HepG2 (cell line): ENCODE data around the gene ADIPOR2. TPM values are rescaled to one million over a fixed set of nuclear protein-coding genes. Genes with fewer than 3 reads are reported as not detected.

ENCODE experiments used
- FOXP4 ChIP-seq: sonication (generic); formaldehyde crosslinking; IDR thresholded peaks from 2 replicates; pipeline ENCODE4 v1.4.0; 2020; ENCODE audit warnings: missing genetic modification reagents
- IKZF4 ChIP-seq: sonication (generic); formaldehyde crosslinking; IDR thresholded peaks from 2 replicates; pipeline ENCODE4 v1.5.1; 2020; ENCODE audit warnings: borderline replicate concordance, mild to moderate bottlenecking, low read depth, missing genetic modification reagents; ENCODE audit errors: not compliant biosample characterization
- KDM1A ChIP-seq: IDR thresholded peaks from 2 replicates; pipeline ENCODE4 v1.6.1; 2016; ENCODE audit warnings: missing compliant biosample characterization
- KDM5A ChIP-seq: fragments of 200-600 bp; sonication (generic); IDR thresholded peaks from 2 replicates; pipeline ENCODE4 v1.7.0; 2018; ENCODE audit warnings: antibody characterized with exemption, mild to moderate bottlenecking, low read length, borderline replicate concordance
- NFYC ChIP-seq: IDR thresholded peaks from 2 replicates; pipeline ENCODE4 v1.6.1; 2016; ENCODE audit warnings: missing genetic modification reagents, missing compliant biosample characterization
- SKI ChIP-seq: fragments of 450-650 bp; IDR thresholded peaks from one replicate; pipeline ENCODE4 v1.6.1; 2018; ENCODE audit warnings: mild to moderate bottlenecking; ENCODE audit not compliant: partially characterized antibody
- SNAPC2 ChIP-seq: sonication (generic); formaldehyde crosslinking; IDR thresholded peaks from 2 replicates; pipeline ENCODE4 v1.8.1; 2022; ENCODE audit warnings: mild to moderate bottlenecking, missing genetic modification reagents
- TBP ChIP-seq: sonication (generic); formaldehyde crosslinking; IDR thresholded peaks from 2 replicates; pipeline ENCODE4 v1.5.0; 2020; ENCODE audit warnings: missing genetic modification reagents
- TEAD3 ChIP-seq: optimal IDR thresholded peaks from 2 replicates; pipeline ENCODE3; 2016; ENCODE audit warnings: borderline replicate concordance
- TERF1 ChIP-seq: sonication (generic); formaldehyde crosslinking; IDR thresholded peaks from 2 replicates; pipeline ENCODE4 v1.8.0; 2022; ENCODE audit warnings: mild to moderate bottlenecking, missing genetic modification reagents, moderate library complexity
- ZNF383 ChIP-seq: sonication (generic); formaldehyde crosslinking; IDR thresholded peaks from 2 replicates; pipeline ENCODE4 v1.4.0; 2020; ENCODE audit warnings: missing genetic modification reagents, mild to moderate bottlenecking, borderline replicate concordance
- polyA plus RNA-seq, 8 experiments: library from polyadenylated mRNA; depleted of rRNA in 3 of 8; stranded (reverse) in 7 of 8; unstranded in 1 of 8; fragments of >200 nt; fragmentation: Illumina TruSeq in 4 of 8; extraction: Trizol in 4 of 8; gene quantifications; 2 replicates each; pipeline versions ENCODE4 v1.2.1 to v1.2.3, GENCODE V29; 2011 to 2016; ENCODE audit warnings: low read depth in 4 of 8, missing spikeins in 1 of 8, mixed read lengths in 1 of 8; ENCODE audit not compliant: insufficient read depth in 1 of 8
- total RNA-seq, 5 experiments: library from RNA; depleted of rRNA; stranded (reverse); fragments of >200 nt; fragmentation: Illumina TruSeq; extraction: Trizol; gene quantifications; 2 replicates each; pipeline ENCODE4 v1.2.3, GENCODE V29; 2016; ENCODE audit warnings: low read depth in 1 of 5
- TF ChIP-seq, protein P1 (sequence below): sonication (generic); formaldehyde crosslinking; IDR thresholded peaks from 2 replicates; pipeline ENCODE4 v1.8.0; 2023; ENCODE audit warnings: mild to moderate bottlenecking, missing genetic modification reagents
- TF ChIP-seq, protein P2 (sequence below): sonication (generic); formaldehyde crosslinking; IDR thresholded peaks from 2 replicates; pipeline ENCODE4 v1.5.1; 2020; ENCODE audit warnings: missing genetic modification reagents, mild to moderate bottlenecking, borderline replicate concordance
- TF ChIP-seq, protein P3 (sequence below): sonication (generic); formaldehyde crosslinking; IDR thresholded peaks from 2 replicates; pipeline ENCODE4 v1.9.0; 2021; ENCODE audit warnings: mild to moderate bottlenecking, missing genetic modification reagents
- TF ChIP-seq, protein P4 (sequence below): sonication (generic); formaldehyde crosslinking; IDR thresholded peaks from 2 replicates; pipeline ENCODE4 v1.4.0; 2020; ENCODE audit warnings: mild to moderate bottlenecking, missing genetic modification reagents

The ADIPOR2 gene
- total and polyA plus RNA-seq, 2 of the 13 experiments (the other 11 are each of a cell fraction or from before 2014, with no cell fraction given) = 35.2 to 52.2 TPM

GRCh38 chr12:1830981-1831963, 140.4 kb downstream of the ADIPOR2 start (continued):
- TF ChIP-seq, protein P1, sequence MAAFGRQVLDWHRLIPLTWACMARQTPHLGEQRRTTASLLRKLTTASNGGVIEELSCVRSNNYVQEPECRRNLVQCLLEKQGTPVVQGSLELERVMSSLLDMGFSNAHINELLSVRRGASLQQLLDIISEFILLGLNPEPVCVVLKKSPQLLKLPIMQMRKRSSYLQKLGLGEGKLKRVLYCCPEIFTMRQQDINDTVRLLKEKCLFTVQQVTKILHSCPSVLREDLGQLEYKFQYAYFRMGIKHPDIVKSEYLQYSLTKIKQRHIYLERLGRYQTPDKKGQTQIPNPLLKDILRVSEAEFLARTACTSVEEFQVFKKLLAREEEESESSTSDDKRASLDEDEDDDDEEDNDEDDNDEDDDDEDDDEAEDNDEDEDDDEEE (CRISPR knock-in tag) = no peak
- TF ChIP-seq KDM1A (CRISPR knock-in tag) (no peak), FOXP4 (no peak), SKI (no peak), KDM5A (no peak), ZNF383 (no peak), TEAD3 (CRISPR knock-in tag) (peak; percentile 52), TERF1 (no peak), IKZF4 (peak; percentile 57), TBP (CRISPR knock-in tag) (no peak), NFYC (CRISPR knock-in tag) (no peak), SNAPC2 (CRISPR knock-in tag) (no peak)
- TF ChIP-seq, protein P2, sequence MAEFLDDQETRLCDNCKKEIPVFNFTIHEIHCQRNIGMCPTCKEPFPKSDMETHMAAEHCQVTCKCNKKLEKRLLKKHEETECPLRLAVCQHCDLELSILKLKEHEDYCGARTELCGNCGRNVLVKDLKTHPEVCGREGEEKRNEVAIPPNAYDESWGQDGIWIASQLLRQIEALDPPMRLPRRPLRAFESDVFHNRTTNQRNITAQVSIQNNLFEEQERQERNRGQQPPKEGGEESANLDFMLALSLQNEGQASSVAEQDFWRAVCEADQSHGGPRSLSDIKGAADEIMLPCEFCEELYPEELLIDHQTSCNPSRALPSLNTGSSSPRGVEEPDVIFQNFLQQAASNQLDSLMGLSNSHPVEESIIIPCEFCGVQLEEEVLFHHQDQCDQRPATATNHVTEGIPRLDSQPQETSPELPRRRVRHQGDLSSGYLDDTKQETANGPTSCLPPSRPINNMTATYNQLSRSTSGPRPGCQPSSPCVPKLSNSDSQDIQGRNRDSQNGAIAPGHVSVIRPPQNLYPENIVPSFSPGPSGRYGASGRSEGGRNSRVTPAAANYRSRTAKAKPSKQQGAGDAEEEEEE = no peak
- TF ChIP-seq, protein P3, sequence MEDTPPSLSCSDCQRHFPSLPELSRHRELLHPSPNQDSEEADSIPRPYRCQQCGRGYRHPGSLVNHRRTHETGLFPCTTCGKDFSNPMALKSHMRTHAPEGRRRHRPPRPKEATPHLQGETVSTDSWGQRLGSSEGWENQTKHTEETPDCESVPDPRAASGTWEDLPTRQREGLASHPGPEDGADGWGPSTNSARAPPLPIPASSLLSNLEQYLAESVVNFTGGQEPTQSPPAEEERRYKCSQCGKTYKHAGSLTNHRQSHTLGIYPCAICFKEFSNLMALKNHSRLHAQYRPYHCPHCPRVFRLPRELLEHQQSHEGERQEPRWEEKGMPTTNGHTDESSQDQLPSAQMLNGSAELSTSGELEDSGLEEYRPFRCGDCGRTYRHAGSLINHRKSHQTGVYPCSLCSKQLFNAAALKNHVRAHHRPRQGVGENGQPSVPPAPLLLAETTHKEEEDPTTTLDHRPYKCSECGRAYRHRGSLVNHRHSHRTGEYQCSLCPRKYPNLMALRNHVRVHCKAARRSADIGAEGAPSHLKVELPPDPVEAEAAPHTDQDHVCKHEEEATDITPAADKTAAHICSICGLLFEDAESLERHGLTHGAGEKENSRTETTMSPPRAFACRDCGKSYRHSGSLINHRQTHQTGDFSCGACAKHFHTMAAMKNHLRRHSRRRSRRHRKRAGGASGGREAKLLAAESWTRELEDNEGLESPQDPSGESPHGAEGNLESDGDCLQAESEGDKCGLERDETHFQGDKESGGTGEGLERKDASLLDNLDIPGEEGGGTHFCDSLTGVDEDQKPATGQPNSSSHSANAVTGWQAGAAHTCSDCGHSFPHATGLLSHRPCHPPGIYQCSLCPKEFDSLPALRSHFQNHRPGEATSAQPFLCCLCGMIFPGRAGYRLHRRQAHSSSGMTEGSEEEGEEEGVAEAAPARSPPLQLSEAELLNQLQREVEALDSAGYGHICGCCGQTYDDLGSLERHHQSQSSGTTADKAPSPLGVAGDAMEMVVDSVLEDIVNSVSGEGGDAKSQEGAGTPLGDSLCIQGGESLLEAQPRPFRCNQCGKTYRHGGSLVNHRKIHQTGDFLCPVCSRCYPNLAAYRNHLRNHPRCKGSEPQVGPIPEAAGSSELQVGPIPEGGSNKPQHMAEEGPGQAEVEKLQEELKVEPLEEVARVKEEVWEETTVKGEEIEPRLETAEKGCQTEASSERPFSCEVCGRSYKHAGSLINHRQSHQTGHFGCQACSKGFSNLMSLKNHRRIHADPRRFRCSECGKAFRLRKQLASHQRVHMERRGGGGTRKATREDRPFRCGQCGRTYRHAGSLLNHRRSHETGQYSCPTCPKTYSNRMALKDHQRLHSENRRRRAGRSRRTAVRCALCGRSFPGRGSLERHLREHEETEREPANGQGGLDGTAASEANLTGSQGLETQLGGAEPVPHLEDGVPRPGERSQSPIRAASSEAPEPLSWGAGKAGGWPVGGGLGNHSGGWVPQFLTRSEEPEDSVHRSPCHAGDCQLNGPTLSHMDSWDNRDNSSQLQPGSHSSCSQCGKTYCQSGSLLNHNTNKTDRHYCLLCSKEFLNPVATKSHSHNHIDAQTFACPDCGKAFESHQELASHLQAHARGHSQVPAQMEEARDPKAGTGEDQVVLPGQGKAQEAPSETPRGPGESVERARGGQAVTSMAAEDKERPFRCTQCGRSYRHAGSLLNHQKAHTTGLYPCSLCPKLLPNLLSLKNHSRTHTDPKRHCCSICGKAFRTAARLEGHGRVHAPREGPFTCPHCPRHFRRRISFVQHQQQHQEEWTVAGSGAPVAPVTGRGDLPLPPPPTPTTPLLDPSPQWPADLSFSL (CRISPR knock-in tag) = no peak
- TF ChIP-seq, protein P4, sequence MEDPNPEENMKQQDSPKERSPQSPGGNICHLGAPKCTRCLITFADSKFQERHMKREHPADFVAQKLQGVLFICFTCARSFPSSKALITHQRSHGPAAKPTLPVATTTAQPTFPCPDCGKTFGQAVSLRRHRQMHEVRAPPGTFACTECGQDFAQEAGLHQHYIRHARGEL (CRISPR knock-in tag) = no peak
